Kidney capillary endothelial cell (primary cell): Measurements from ENCODE around the gene MYO5B.
"Not testable (repeated sequence)": the region's sequence is repeated elsewhere in the genome, so short reads cannot be mapped to it uniquely, and the experiment has no call there.

Experiments
- DNase-seq: peaks from one replicate; pipeline ENCODE4 v3.0.0-alpha.2; 2018; ENCODE audit warnings: low spot score

MYO5B gene

GRCh38 chr18:49833814-49834213 lies 361.1 kb downstream of the MYO5B start:
- DNase-seq = no peak

GRCh38 chr18:49832221-49832647 lies 362.7 kb downstream of the MYO5B start:
- DNase-seq = no peak

DNA sequence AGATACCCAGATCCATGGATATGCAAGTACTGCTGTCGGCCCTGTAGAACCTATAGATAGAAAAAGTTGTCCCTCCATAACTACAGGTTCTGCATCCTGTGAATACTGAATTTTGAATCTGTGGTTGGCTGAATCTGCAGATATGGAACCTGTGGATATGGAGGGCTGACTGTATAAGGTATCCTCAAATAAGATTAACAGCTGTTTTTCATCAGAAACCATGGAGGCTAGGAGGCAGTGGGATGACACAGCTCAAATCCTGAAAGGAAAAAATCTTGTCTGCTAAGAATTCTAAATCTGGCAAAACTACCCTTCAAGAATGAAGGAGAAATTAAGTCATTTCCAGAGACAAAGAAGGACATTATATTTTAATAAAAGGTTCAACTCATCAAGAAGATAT lies 367.0 kb downstream of the MYO5B start:
- no peak for DNase-seq

DNA sequence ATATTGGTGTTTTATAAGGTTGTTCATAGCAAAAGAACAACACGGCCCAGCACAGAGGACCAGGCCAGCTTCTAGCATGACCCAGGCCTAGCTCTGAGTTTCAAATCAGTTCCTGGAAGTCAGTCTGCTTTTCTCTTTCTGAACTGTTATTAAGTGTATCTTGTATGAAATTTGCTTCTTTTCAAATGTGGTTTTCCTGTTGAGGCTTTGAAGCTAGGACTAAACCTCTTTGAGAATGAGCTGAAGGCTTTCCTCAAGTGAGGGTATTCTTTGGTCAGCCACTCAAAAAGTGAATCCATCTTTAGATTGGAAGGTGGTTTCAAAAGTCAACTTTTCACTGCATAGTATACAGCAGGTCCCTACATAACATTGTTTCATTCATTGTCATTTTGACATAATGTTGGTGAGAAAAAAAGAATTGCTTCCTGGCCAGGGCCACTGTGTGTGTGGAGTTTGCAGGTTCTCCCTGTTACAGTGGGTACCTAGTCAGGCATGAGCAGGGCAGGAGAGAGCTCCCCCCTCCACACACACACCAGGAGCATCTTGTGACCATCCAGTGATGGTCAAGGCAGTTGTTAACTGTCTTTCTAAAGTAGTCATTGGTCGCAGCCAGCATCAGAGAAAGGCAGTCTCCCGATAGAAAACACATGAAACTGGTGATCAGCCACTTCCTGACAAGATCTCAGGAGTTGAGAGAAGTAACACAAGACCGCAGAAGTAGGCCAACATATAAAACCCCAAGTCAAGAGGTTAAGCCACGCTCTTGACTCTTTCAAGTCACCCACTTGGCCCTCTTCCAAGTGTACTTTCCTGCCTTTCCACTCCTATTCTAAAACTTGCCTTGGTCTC lies 374.9 kb downstream of the MYO5B start:
- no peak for DNase-seq

- DNase-seq = no peak
These were observed 375.8 kb downstream of the MYO5B start for GRCh38 chr18:49819071-49819662.

- DNase-seq = no peak
These were observed 377.0 kb downstream of the MYO5B start for GRCh38 chr18:49817947-49818346.

DNA sequence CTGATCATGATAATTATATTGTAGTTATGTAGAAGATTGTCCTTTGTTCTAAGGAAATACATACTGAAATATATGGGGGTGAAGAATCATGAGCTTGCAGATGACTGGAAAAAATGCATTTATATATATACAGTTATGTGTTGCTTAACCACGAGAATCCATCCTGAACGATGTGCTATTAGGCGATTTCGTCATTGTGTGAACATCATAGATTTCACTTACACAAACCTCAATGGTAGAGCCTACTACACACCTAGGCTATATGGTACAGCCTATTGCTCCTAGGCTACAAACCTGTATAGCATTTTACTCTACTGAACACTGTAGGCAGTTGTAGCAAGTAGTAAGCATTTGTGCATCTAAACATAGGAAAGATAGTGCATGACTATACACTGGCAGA lies 379.0 kb downstream of the MYO5B start:
- no peak for DNase-seq

- DNase-seq = peak; percentile 24
These were observed 380.8 kb downstream of the MYO5B start for GRCh38 chr18:49814147-49814499.

GRCh38 chr18:49813319-49814146 lies 381.4 kb downstream of the MYO5B start, which contains the start of gene ACAA2:
Gene ACAA2 (minus strand): TSS chr18:49813533. CDS start chr18:49813484, 49 bp downstream.
- peak; percentile 84 for DNase-seq

DNA sequence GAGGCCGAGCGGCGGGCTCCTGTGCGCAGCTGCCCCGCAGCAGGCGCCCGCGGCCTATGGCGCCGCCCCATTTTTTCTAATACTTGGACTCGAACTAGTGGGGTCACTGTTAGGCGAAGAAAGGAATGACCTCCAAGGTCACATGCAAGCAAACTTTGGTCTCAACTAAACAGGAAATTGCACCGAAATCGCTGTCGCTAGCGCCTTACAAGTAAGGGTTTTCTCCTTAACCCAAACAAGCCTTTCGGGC lies 382.0 kb downstream of the MYO5B start:
- peak; percentile 41 for DNase-seq

GRCh38 chr18:49812286-49813068 lies 382.5 kb downstream of the MYO5B start:
- no peak for DNase-seq

GRCh38 chr18:49811151-49811938 lies 383.6 kb downstream of the MYO5B start:
- no peak for DNase-seq

- not testable (repeated sequence) for DNase-seq
These were observed 386.3 kb downstream of the MYO5B start for GRCh38 chr18:49808553-49809191.

- DNase-seq = no peak
These were observed 390.9 kb downstream of the MYO5B start for GRCh38 chr18:49804096-49804495.

- no peak for DNase-seq
These were observed 392.3 kb downstream of the MYO5B start for GRCh38 chr18:49802623-49803022.

DNA sequence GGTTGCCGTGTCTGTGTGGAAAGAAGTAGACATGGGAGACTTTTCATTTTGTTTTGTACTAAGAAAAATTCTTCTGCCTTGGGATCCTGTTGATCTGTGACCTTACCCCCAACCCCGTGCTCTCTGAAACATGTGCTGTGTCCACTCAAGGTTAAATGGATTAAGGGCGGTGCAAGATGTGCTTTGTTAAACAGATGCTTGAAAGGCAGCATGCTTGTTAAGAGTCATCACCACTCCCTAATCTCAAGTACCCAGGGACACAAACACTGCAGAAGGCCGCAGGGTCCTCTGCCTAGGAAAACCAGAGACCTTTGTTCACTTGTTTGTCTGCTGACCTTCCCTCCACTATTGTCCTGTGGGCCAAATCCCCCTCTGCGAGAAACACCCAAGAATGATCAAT lies 394.5 kb downstream of the MYO5B start:
- not testable (repeated sequence) for DNase-seq

DNA sequence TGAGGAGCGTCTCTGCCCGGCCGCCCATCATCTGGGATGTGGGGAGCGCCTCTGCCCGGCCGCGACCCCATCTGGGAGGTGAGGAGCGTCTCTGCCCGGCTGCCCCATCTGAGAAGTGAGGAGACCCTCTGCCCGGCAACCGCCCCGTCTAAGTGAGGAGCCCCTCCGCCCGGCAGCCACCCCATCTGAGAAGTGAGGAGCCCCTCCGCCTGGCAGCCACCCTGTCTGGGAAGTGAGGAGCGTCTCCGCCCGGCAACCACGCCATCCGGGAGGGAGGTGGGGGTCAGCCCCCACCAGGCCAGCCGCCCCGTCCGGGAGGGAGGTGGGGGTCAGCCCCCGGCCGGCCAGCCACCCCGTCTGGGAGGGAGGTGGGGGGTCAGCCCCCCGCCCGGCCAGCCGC lies 395.1 kb downstream of the MYO5B start:
- not testable (repeated sequence) for DNase-seq

DNA sequence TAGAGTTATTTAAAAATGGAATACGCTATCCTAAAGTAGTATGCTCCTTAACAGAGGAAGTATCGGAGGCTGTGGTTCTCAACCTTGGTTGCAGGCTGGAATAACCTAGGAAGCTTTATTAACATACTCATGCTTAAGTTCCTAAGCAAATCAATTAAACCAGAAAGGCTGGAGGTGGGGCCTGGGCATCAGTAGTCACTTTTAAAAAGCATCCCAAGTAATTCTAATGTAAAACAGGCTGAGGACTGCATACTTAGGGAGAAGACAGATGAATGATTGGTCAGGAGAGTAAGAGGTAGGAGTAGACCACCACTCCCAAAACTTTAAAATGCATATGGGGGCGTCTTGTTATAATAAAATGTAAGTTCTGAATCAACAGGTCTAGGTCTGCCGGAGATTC lies 396.9 kb downstream of the MYO5B start:
- DNase-seq = no peak

- DNase-seq = no peak
These were observed 399.1 kb downstream of the MYO5B start for GRCh38 chr18:49795612-49796552.

- no peak for DNase-seq
These were observed 400.2 kb downstream of the MYO5B start for GRCh38 chr18:49794743-49795142.
